GM19397 (cell line): ENCODE measurements around the gene CDH4.

Experiments
- ATAC-seq: cut with Tn5 transposase; IDR thresholded peaks from one replicate; pipeline ENCODE4 v1.9.1; 2021; ENCODE audit warnings: mild to moderate bottlenecking, moderate library complexity; ENCODE audit not compliant: unreplicated experiment

The CDH4 gene

GRCh38 chr20:61766921-61767610 is 515.0 kb downstream of the CDH4 start:
- no peak for ATAC-seq

GRCh38 chr20:61767761-61768494 is 515.9 kb downstream of the CDH4 start:
- no peak for ATAC-seq

GRCh38 chr20:61768571-61769285 is 516.7 kb downstream of the CDH4 start:
- ATAC-seq: no peak

GRCh38 chr20:61769286-61769832 is 517.3 kb downstream of the CDH4 start:
- no peak for ATAC-seq

- ATAC-seq: no peak
These were observed 518.1 kb downstream of the CDH4 start for GRCh38 chr20:61770113-61770585.

- no peak for ATAC-seq
These were observed 519.8 kb downstream of the CDH4 start for GRCh38 chr20:61771805-61772350.

- no peak for ATAC-seq
These were observed 521.0 kb downstream of the CDH4 start for GRCh38 chr20:61772828-61773631.

GRCh38 chr20:61773926-61774587 is 522.0 kb downstream of the CDH4 start:
- ATAC-seq: no peak

- no peak for ATAC-seq
These were observed 523.4 kb downstream of the CDH4 start for GRCh38 chr20:61775423-61775822.

- ATAC-seq: no peak
These were observed 524.5 kb downstream of the CDH4 start for GRCh38 chr20:61776491-61777075.

GRCh38 chr20:61777773-61778494 is 525.9 kb downstream of the CDH4 start:
- no peak for ATAC-seq

- ATAC-seq: no peak
These were observed 526.4 kb downstream of the CDH4 start for GRCh38 chr20:61778495-61778863.

GRCh38 chr20:61779176-61779965 is 527.3 kb downstream of the CDH4 start:
- no peak for ATAC-seq

- no peak for ATAC-seq
These were observed 528.0 kb downstream of the CDH4 start for GRCh38 chr20:61780066-61780465.

GRCh38 chr20:61784801-61785566 is 532.9 kb downstream of the CDH4 start:
- no peak for ATAC-seq

GRCh38 chr20:61785567-61785816 is 533.4 kb downstream of the CDH4 start:
- ATAC-seq: no peak

GRCh38 chr20:61786230-61786629 is 534.2 kb downstream of the CDH4 start:
- ATAC-seq: no peak

- no peak for ATAC-seq
These were observed 536.3 kb downstream of the CDH4 start for GRCh38 chr20:61788343-61788742.
